Esophagus squamous epithelium (tissue), 4 donors: ENCODE measurements around the gene GOLGA1.

Experiments used
- POLR2A ChIP-seq, 4 donors: fragments of 450-650 bp; IDR thresholded peaks; one replicate each; pipeline ENCODE4 v1.6.1; 2017; ENCODE audit warnings: antibody characterized with exemption in 4 of 4, mild to moderate bottlenecking in 4 of 4, moderate library complexity in 3 of 4
- TF ChIP-seq, protein P1 (sequence below), 6 experiments: fragments of 450-650 bp in 4 of 6; fragments of 200-600 bp in 2 of 6; sonication (generic) in 2 of 6; IDR thresholded peaks; one replicate each; pipeline ENCODE4 v1.5.1; 2016 to 2019; ENCODE audit warnings: antibody characterized with exemption in 6 of 6, mild to moderate bottlenecking in 4 of 6, moderate library complexity in 4 of 6

DNA sequence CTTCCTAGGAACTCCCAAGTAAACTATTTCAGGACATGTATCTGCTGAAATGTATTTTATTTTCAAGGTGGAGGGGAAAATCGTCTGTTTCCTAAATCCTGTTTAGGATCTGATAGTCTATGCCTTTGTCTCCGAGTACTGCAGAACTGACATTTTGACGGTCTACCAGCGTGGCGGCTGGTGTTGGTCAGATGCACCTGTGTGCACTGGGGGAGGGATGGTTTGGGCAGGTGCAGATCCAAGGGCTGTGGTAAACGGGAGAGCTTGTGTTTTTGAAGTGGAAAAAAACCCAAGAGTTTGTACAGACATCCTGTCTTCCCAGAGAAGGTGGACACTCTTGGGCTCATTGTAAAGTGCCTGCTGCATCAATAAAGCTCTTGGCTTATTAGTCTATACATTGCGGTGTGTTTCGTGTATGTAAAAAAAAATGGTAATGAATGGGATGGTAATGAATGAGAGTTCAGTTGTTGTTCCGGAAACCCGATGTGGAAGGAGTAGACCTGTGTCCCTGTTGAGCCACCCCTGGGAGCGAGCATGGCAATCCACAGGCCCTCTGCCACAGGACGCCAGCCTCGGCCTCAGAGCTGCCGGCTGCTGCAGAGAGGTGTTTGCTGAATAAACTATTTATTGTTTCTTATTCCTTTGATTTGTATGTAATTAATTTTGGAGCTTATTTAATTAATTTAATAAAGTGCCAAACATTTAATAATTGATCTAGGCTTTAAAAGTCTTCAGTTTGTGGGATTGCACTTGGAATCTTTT is 63.7 kb downstream of the GOLGA1 start:
- TF ChIP-seq, protein P1, sequence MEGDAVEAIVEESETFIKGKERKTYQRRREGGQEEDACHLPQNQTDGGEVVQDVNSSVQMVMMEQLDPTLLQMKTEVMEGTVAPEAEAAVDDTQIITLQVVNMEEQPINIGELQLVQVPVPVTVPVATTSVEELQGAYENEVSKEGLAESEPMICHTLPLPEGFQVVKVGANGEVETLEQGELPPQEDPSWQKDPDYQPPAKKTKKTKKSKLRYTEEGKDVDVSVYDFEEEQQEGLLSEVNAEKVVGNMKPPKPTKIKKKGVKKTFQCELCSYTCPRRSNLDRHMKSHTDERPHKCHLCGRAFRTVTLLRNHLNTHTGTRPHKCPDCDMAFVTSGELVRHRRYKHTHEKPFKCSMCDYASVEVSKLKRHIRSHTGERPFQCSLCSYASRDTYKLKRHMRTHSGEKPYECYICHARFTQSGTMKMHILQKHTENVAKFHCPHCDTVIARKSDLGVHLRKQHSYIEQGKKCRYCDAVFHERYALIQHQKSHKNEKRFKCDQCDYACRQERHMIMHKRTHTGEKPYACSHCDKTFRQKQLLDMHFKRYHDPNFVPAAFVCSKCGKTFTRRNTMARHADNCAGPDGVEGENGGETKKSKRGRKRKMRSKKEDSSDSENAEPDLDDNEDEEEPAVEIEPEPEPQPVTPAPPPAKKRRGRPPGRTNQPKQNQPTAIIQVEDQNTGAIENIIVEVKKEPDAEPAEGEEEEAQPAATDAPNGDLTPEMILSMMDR (IDR thresholded peaks at IDR 0.05) = no peak
- no peak for TF ChIP-seq POLR2A (IDR thresholded peaks at IDR 0.05)
